ENCODE results near the gene BICDL2. TPM values are rescaled to one million over a fixed set of nuclear protein-coding genes. Genes with fewer than 3 reads are reported as not detected.
"Not testable (repeated sequence)": the region's sequence is repeated elsewhere in the genome, so short reads cannot be mapped to it uniquely, and the experiment has no call there.

The BICDL2 gene
- total and polyA plus RNA-seq, 5 donors = not detected

GRCh38 chr16:3056336-3057180 lies 19.8 kb upstream of the BICDL2 start:
- intact Hi-C loops (cut with DNase I) = loop anchor here in 1 of 4 donors (5.0 kb wide), 1 partner anchor 51 kb away; no protein-coding TSS in a partner anchor
- no peak overlapping the region for H3K4me3 ChIP-seq (ENCODE audit: low read length)
- no peaks in the 10 kb centered on the region for H3K27me3 ChIP-seq (ENCODE audit: control insufficient read depth, insufficient read depth)
- H3K4me1 ChIP-seq (ENCODE audit: control insufficient read depth, insufficient read depth, low read length) = peaks cover 5% of the 10 kb centered on the region
- no peak overlapping the region for H3K27ac ChIP-seq (ENCODE audit: low read length)
- WGBS = 86% methylated on average over 19 of the region's 19 CpGs
- ATAC-seq (no peak), DNase-seq (peak in 1 of 3 donors; percentile 19)
- H3K9me3 ChIP-seq (ENCODE audit: control insufficient read depth, low read length) = no peaks in the 10 kb centered on the region

- DNase-seq = peak in 1 of 3 donors; percentile 30
- WGBS = 52% methylated on average over 9 of the region's 9 CpGs
- H3K27ac ChIP-seq (ENCODE audit: low read length); H3K9me3 ChIP-seq (ENCODE audit: control insufficient read depth, low read length); H3K27me3 ChIP-seq (ENCODE audit: control insufficient read depth, insufficient read depth); H3K4me3 ChIP-seq (ENCODE audit: low read length); ATAC-seq; H3K4me1 ChIP-seq (ENCODE audit: control insufficient read depth, insufficient read depth, low read length): not testable (repeated sequence)
- intact Hi-C loops (cut with DNase I) = loop anchor here in 1 of 4 donors (5.0 kb wide), 1 partner anchor 52 kb away; no protein-coding TSS in a partner anchor
Measured at GRCh38 chr16:3055734-3056115, 19.0 kb upstream of the BICDL2 start.

- WGBS = 75% methylated on average over 17 of the region's 17 CpGs
- DNase-seq = peak in 1 of 3 donors; percentile 43
- Histone ChIP-seq H3K4me1 (ENCODE audit: control insufficient read depth, insufficient read depth, low read length) (peaks cover 5% of the 10 kb centered on the region), H3K4me3 (ENCODE audit: low read length) (no peak overlapping the region), H3K9me3 (ENCODE audit: control insufficient read depth, low read length) (no peaks in the 10 kb centered on the region), H3K27ac (ENCODE audit: low read length) (no peak overlapping the region), H3K27me3 (ENCODE audit: control insufficient read depth, insufficient read depth) (no peaks in the 10 kb centered on the region)
- ATAC-seq = no peak
- intact Hi-C loops (cut with DNase I) = loop anchor here in 1 of 4 donors (5.0 kb wide), 1 partner anchor 52 kb away; no protein-coding TSS in a partner anchor
Measured at GRCh38 chr16:3054965-3055733, 18.4 kb upstream of the BICDL2 start.

GRCh38 chr16:3053330-3053710 lies 16.6 kb upstream of the BICDL2 start:
- H3K27ac ChIP-seq (ENCODE audit: low read length); intact Hi-C loops (cut with DNase I); ATAC-seq; H3K4me3 ChIP-seq (ENCODE audit: low read length); H3K4me1 ChIP-seq (ENCODE audit: control insufficient read depth, insufficient read depth, low read length); H3K9me3 ChIP-seq (ENCODE audit: control insufficient read depth, low read length); H3K27me3 ChIP-seq (ENCODE audit: control insufficient read depth, insufficient read depth): not testable (repeated sequence)
- peak in 1 of 3 donors; percentile 42 for DNase-seq
- WGBS = 85% methylated on average over 13 of the region's 13 CpGs

GRCh38 chr16:3052571-3053329 lies 16.0 kb upstream of the BICDL2 start:
- H3K27ac ChIP-seq (ENCODE audit: low read length); intact Hi-C loops (cut with DNase I); ATAC-seq; H3K27me3 ChIP-seq (ENCODE audit: control insufficient read depth, insufficient read depth); H3K4me1 ChIP-seq (ENCODE audit: control insufficient read depth, insufficient read depth, low read length); H3K4me3 ChIP-seq (ENCODE audit: low read length); H3K9me3 ChIP-seq (ENCODE audit: control insufficient read depth, low read length): not testable (repeated sequence)
- DNase-seq = peak in 1 of 3 donors; percentile 16
- WGBS = 82% methylated on average over 11 of the region's 12 CpGs

- intact Hi-C loops (cut with DNase I) = no loop called here
- Histone ChIP-seq H3K27me3 (ENCODE audit: control insufficient read depth, insufficient read depth) (no peaks in the 10 kb centered on the region), H3K27ac (ENCODE audit: low read length) (no peak overlapping the region), H3K4me1 (ENCODE audit: control insufficient read depth, insufficient read depth, low read length) (no peaks in the 10 kb centered on the region), H3K4me3 (ENCODE audit: low read length) (no peak overlapping the region), H3K9me3 (ENCODE audit: control insufficient read depth, low read length) (no peaks in the 10 kb centered on the region)
- WGBS = 79% methylated on average over 9 of the region's 9 CpGs
- DNase-seq (peak in 1 of 3 donors; percentile 38), ATAC-seq (no peak)
Measured at GRCh38 chr16:3051494-3051893, 14.8 kb upstream of the BICDL2 start.

GRCh38 chr16:3051009-3051408 lies 14.3 kb upstream of the BICDL2 start:
- Histone ChIP-seq H3K4me3 (ENCODE audit: low read length) (no peak overlapping the region), H3K27ac (ENCODE audit: low read length) (no peak overlapping the region), H3K9me3 (ENCODE audit: control insufficient read depth, low read length) (no peaks in the 10 kb centered on the region), H3K4me1 (ENCODE audit: control insufficient read depth, insufficient read depth, low read length) (no peaks in the 10 kb centered on the region), H3K27me3 (ENCODE audit: control insufficient read depth, insufficient read depth) (no peaks in the 10 kb centered on the region)
- 23% methylated on average over 4 of the region's 4 CpGs for WGBS
- no peak for ATAC-seq
- intact Hi-C loops (cut with DNase I) = no loop called here
- peak in 1 of 3 donors; percentile 1 for DNase-seq

- Histone ChIP-seq H3K27me3 (ENCODE audit: control insufficient read depth, insufficient read depth) (no peaks in the 10 kb centered on the region), H3K4me1 (ENCODE audit: control insufficient read depth, insufficient read depth, low read length) (no peaks in the 10 kb centered on the region), H3K9me3 (ENCODE audit: control insufficient read depth, low read length) (no peaks in the 10 kb centered on the region), H3K27ac (ENCODE audit: low read length) (no peak overlapping the region), H3K4me3 (ENCODE audit: low read length) (no peak overlapping the region)
- intact Hi-C loops (cut with DNase I) = no loop called here
- 75% methylated on average over 5 of the region's 5 CpGs for WGBS
- DNase-seq (no peak), ATAC-seq (no peak)
Measured at GRCh38 chr16:3050487-3050886, 13.7 kb upstream of the BICDL2 start.

GRCh38 chr16:3049921-3050481 lies 13.3 kb upstream of the BICDL2 start:
- no peaks in the 10 kb centered on the region for H3K27me3 ChIP-seq (ENCODE audit: control insufficient read depth, insufficient read depth)
- H3K9me3 ChIP-seq (ENCODE audit: control insufficient read depth, low read length) = no peaks in the 10 kb centered on the region
- no peak overlapping the region for H3K27ac ChIP-seq (ENCODE audit: low read length)
- intact Hi-C loops (cut with DNase I) = no loop called here
- H3K4me3 ChIP-seq (ENCODE audit: low read length) = no peak overlapping the region
- DNase-seq (peak in 1 of 3 donors; percentile 56), ATAC-seq (no peak)
- H3K4me1 ChIP-seq (ENCODE audit: control insufficient read depth, insufficient read depth, low read length) = no peaks in the 10 kb centered on the region
- 82% methylated on average over 26 of the region's 26 CpGs for WGBS

- H3K4me1 ChIP-seq (ENCODE audit: control insufficient read depth, insufficient read depth, low read length) = no peaks in the 10 kb centered on the region
- no peaks in the 10 kb centered on the region for H3K9me3 ChIP-seq (ENCODE audit: control insufficient read depth, low read length)
- no peaks in the 10 kb centered on the region for H3K27me3 ChIP-seq (ENCODE audit: control insufficient read depth, insufficient read depth)
- 19% methylated on average over 13 of the region's 13 CpGs for WGBS
- DNase-seq = peak in 1 of 3 donors; percentile 42
- no peak overlapping the region for H3K4me3 ChIP-seq (ENCODE audit: low read length)
- no peak overlapping the region for H3K27ac ChIP-seq (ENCODE audit: low read length)
- no peak for ATAC-seq
- intact Hi-C loops (cut with DNase I) = no loop called here
Measured at GRCh38 chr16:3047387-3047720, 10.6 kb upstream of the BICDL2 start.

All from right cardiac atrium (tissue), 5 donors.